WERI-Rb-1 (cell line): Measurements from ENCODE around the gene C5orf52.
"Not testable (repeated sequence)": the region's sequence is repeated elsewhere in the genome, so short reads cannot be mapped to it uniquely, and the experiment has no call there.

Experiments used
- DNase-seq: peaks from one replicate; pipeline ENCODE4 v3.0.0-alpha.2; 2020
- H3K27ac ChIP-seq: fragments of 250-450 bp; sonication (Bioruptor Pico); 2 replicates; pipeline ENCODE4 v1.5.1; 2020; ENCODE audit warnings: mild to moderate bottlenecking, moderate library complexity
- H3K27me3 ChIP-seq: fragments of 250-450 bp; sonication (Bioruptor Pico); 2 replicates; pipeline ENCODE4 v1.5.1; 2021; ENCODE audit warnings: mild to moderate bottlenecking, low read depth, moderate library complexity; ENCODE audit not compliant: insufficient read depth, severe bottlenecking
- H3K36me3 ChIP-seq: fragments of 250-450 bp; sonication (Bioruptor Pico); 2 replicates; pipeline ENCODE4 v1.5.1; 2020; ENCODE audit warnings: mild to moderate bottlenecking, moderate library complexity
- H3K4me3 ChIP-seq: 2 replicates; pipeline ENCODE4 v1.5.1; 2011; ENCODE audit warnings: low read depth, mild to moderate bottlenecking, control low read depth, low read length
- H3K9me3 ChIP-seq: fragments of 250-450 bp; sonication (Bioruptor Pico); 2 replicates; pipeline ENCODE4 v1.5.1; 2021; ENCODE audit warnings: mild to moderate bottlenecking, moderate library complexity; ENCODE audit not compliant: severe bottlenecking
- TF ChIP-seq, protein P1 (sequence below): IDR thresholded peaks from 2 replicates; pipeline ENCODE4 v1.5.1; 2011; ENCODE audit warnings: low read depth, mild to moderate bottlenecking, control low read depth, inconsistent platforms, low read length

Gene C5orf52

DNA sequence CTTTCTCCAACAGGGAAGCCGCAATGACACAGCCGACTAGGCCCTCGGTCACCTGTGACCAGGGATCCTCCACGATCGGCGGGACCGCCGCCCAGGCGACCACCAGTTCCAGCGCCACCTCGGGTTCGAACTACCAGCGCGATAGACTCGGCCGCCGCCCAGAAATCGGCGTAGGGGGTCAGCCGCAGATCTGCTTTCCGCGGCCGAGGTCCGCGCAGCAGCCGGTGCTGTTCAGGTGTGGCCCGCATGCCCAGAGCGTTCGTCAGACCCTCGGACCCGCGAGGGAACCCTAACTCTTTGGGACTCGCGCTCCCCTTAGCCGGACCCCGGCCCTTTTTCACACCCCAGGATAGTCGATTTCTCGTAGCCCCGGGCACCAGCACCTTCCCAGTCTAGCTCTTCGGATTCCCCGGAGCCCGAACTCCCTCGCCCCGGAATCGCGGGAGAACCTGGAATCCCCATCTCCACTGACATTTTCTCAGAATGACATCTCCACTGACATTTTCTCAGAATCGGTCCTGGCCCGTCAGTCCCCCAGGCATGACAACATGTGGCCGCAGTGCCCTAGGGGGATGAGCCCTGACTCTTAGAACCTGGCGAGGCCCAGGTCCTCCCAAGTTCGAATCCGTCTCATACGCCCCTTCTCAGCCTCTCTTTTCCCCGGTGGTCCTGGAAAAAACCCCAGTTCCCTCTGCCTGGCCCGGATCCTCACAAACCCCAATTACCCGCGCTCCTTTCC lies 428 bp downstream of the C5orf52 start:
- no peak overlapping the region for H3K4me3 ChIP-seq
- TF ChIP-seq, protein P1, sequence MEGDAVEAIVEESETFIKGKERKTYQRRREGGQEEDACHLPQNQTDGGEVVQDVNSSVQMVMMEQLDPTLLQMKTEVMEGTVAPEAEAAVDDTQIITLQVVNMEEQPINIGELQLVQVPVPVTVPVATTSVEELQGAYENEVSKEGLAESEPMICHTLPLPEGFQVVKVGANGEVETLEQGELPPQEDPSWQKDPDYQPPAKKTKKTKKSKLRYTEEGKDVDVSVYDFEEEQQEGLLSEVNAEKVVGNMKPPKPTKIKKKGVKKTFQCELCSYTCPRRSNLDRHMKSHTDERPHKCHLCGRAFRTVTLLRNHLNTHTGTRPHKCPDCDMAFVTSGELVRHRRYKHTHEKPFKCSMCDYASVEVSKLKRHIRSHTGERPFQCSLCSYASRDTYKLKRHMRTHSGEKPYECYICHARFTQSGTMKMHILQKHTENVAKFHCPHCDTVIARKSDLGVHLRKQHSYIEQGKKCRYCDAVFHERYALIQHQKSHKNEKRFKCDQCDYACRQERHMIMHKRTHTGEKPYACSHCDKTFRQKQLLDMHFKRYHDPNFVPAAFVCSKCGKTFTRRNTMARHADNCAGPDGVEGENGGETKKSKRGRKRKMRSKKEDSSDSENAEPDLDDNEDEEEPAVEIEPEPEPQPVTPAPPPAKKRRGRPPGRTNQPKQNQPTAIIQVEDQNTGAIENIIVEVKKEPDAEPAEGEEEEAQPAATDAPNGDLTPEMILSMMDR: no peak

DNA sequence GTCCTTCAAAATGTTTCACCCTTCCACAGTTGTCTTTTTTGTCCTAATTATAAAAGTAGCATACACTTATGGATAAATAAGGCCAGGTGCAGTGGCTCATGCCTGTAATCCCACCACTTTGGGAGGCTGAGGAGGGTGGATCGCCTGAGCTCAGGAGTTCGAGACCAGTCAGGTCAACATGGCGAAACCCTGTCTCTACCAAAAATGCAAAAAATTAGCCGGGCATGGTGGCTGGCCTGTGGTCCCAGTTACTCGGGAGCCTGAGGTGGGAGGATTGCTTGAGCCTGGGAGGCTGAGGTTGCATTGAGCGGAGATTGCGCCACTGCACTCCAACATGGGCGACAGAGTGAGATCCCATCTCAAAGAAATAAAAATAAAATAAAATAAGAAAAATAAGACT lies 1.6 kb downstream of the C5orf52 start:
- no peak for DNase-seq

More for the DNA sequence above, 428 bp downstream of the C5orf52 start:
- Histone ChIP-seq H3K27ac (no peak overlapping the region), H3K27me3 (no peaks in the 10 kb centered on the region), H3K9me3 (peaks cover 9% of the 10 kb centered on the region), H3K36me3 (no peaks in the 10 kb centered on the region)
- DNase-seq: no peak

DNA sequence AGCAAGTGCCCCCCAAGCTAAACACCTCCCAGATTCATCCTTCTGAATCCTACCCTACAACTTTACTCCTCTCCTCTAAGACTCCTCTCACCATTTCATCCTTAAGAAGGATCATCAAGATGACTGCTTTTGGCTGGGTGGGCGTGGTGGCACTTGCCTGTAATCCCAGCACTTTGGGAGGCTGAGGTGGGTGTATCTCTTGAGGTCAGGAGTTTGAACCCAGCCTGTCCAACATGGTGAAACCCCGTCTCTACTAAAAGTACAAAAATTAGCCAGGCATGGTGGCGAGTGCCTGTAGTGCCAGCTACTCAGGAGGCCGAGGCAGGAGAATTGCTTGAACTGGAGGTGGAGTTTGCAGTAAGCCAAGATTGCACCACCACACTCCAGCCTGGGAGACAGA lies 3.0 kb downstream of the C5orf52 start:
- H3K27me3 ChIP-seq, H3K27ac ChIP-seq, DNase-seq, H3K36me3 ChIP-seq, H3K4me3 ChIP-seq, H3K9me3 ChIP-seq: not testable (repeated sequence)

More for the DNA sequence above, 1.6 kb downstream of the C5orf52 start:
- no peak overlapping the region for H3K4me3 ChIP-seq
- no peaks in the 10 kb centered on the region for H3K27me3 ChIP-seq
- TF ChIP-seq, protein P1: no peak
- H3K27ac ChIP-seq: no peak overlapping the region
- no peaks in the 10 kb centered on the region for H3K36me3 ChIP-seq
- H3K9me3 ChIP-seq: peaks cover 9% of the 10 kb centered on the region

DNA sequence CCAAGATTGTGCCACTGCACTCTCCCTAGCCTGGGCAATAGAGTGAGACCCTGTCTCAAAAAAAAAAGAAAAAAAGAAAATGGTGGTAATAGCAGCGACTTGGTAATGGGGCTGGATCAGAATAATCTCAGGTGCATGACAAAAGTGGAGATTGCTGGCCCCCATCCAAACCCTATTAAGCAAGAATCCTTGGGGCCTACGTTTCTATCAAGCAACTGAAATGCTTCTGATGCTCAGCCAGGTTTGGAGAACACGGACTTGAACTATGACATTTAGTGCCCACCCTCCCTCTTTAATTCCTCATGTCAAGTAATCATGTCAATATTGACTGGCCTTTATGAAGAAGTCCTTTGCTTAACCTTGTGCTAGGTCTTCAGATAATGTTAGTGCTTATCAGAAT lies 6.6 kb downstream of the C5orf52 start:
- H3K27ac ChIP-seq: no peak overlapping the region
- no peaks in the 10 kb centered on the region for H3K36me3 ChIP-seq
- H3K27me3 ChIP-seq: no peaks in the 10 kb centered on the region
- H3K9me3 ChIP-seq: no peaks in the 10 kb centered on the region
- no peak for DNase-seq
- H3K4me3 ChIP-seq: no peak overlapping the region
- TF ChIP-seq, protein P1: no peak

DNA sequence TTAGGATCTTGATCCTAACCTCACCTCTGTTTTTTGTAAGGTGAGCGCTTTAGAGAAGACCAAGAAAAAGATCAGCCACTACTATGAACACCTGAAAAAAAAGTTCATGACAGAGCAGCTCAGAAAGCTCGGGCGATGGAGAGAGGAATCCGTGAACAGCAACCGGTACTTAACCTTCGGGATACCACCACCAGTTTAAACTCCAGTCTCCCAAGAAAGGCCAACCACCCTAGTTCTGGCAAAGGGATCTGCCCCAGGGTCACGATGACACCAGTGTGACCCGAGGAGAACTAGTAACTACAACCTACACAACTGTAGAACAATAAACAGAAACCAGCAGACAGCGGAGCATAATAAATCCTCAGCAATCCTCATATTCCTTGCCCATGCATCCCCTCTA lies 8.5 kb downstream of the C5orf52 start:
- Histone ChIP-seq H3K4me3 (no peak overlapping the region), H3K9me3 (no peaks in the 10 kb centered on the region), H3K27me3 (no peaks in the 10 kb centered on the region), H3K36me3 (no peaks in the 10 kb centered on the region), H3K27ac (no peak overlapping the region)
- DNase-seq: no peak
- TF ChIP-seq, protein P1: no peak

DNA sequence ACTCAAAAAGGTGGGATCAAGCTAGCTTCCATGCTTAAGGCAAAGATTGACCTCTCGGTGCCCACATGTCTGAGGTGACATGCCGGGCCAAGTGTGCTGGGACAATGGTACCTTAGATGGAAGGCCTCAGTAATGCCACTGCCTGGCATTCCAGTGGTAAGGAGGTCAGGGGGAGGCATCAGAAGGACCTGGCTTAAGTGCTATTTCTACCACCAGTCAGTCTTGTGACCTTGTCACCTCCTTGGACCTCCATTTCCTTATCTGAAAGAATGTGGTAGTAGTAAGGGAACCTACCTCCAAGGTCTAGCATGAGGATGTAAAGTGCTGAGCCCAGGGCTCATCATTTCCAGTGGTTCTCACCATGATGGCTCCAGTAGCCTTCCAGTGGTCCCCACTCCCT lies 8.9 kb downstream of the C5orf52 start:
- no peak overlapping the region for H3K27ac ChIP-seq
- TF ChIP-seq, protein P1: no peak
- no peaks in the 10 kb centered on the region for H3K9me3 ChIP-seq
- H3K36me3 ChIP-seq: no peaks in the 10 kb centered on the region
- H3K27me3 ChIP-seq: no peaks in the 10 kb centered on the region
- DNase-seq: no peak
- no peak overlapping the region for H3K4me3 ChIP-seq
